ENCODE measurements around the gene LEFTY1.
A peak's percentile ranks its signal among the peaks of the same experiment; 100 is the strongest.
"Not testable (repeated sequence)": the region's sequence is repeated elsewhere in the genome, so short reads cannot be mapped to it uniquely, and the experiment has no call there.

Gene LEFTY1

GRCh38 chr1:225888898-225889601 is at the start of gene LEFTY1:
TSS of gene LEFTY1 (minus strand) at chr1:225889146. CDS start at chr1:225889066, 80 bp downstream.
- H3K27ac ChIP-seq (ENCODE audit: low read depth in 2 of 2, low read length in 2 of 2), result peak within 1 kb of the TSS; percentile 89 to 95
- no peaks in the 10 kb centered on the region for H3K9me3 ChIP-seq (ENCODE audit: control insufficient read depth in 2 of 2, low read length in 2 of 2)
- H3K9ac ChIP-seq (ENCODE audit: low read depth in 1 of 2, low read length in 2 of 2), result peak within 1 kb of the TSS; percentile 61 to 94
- peaks cover 0 to 2% of the 10 kb centered on the region in 2 donors for H3K36me3 ChIP-seq (ENCODE audit: control insufficient read depth in 2 of 2, insufficient read depth in 2 of 2, low read length in 2 of 2)
- H3K4me3 ChIP-seq (ENCODE audit: low read length in 2 of 2), result peak within 1 kb of the TSS; percentile 71 to 74
- H3K4me1 ChIP-seq (ENCODE audit: control insufficient read depth in 2 of 2, insufficient read depth in 2 of 2, low read length in 2 of 2), result peaks cover 32 to 33% of the 10 kb centered on the region in 2 donors
- no peaks in the 10 kb centered on the region for H3K27me3 ChIP-seq (ENCODE audit: control insufficient read depth in 2 of 2, insufficient read depth in 2 of 2, low read length in 2 of 2)

DNA sequence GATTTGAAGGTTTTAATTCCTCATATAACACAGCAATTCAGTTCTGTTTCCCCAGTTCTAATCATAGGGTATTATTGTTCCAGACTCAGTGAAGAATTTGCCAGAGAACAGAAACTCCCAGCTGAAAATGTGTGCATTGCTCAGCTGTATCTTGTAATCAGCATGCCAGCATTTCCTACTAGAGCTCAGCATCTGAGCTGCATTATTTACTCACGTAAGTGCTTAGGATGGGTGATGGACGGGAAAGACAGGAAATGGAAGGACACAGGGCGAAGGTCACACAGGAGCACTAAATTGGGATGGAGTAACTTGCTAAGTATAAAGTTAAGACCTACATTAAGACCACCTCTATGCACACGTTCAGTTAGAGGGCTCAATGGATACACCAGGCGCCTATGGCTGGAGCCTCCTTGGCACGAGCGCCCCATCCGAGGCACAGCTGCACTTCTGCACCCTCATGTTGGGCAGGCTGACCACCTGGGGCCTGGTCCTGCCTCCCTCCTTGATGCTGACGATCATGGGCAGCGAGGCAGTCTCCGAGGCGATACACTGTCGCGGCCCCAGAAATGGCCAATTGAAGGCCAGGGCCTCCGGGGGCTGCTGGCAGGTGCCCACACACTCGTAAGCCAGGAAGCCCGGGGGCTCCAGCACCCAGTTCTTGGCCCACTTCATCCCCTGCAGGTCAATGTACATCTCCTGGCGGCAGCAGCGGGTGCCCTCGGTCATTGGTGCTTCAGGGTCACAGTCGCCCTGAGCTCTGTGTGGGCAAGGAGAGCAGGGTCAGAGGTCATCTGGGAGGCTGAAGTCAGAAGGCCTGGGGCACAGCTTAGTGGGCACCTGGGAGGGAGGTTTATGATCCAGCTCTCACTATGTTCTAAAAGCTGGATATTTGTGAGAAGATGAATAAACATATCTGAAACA is 48.4 kb upstream of the LEFTY1 start:
- no peaks in the 10 kb centered on the region for H3K27me3 ChIP-seq (ENCODE audit: control insufficient read depth in 2 of 2, insufficient read depth in 2 of 2, low read length in 2 of 2)
- no peak overlapping the region for H3K9ac ChIP-seq (ENCODE audit: low read depth in 1 of 2, low read length in 2 of 2)
- H3K4me1 ChIP-seq (ENCODE audit: control insufficient read depth in 2 of 2, insufficient read depth in 2 of 2, low read length in 2 of 2), result peaks cover 0 to 8% of the 10 kb centered on the region in 2 donors
- no peaks in the 10 kb centered on the region for H3K9me3 ChIP-seq (ENCODE audit: control insufficient read depth in 2 of 2, low read length in 2 of 2)
- no peaks in the 10 kb centered on the region for H3K36me3 ChIP-seq (ENCODE audit: control insufficient read depth in 2 of 2, insufficient read depth in 2 of 2, low read length in 2 of 2)
- H3K27ac ChIP-seq (ENCODE audit: low read depth in 2 of 2, low read length in 2 of 2), result no peak overlapping the region
- H3K4me3 ChIP-seq (ENCODE audit: low read length in 2 of 2), result no peak overlapping the region

- Histone ChIP-seq H3K27ac (ENCODE audit: low read depth in 2 of 2, low read length in 2 of 2) (no peak overlapping the region), H3K4me1 (ENCODE audit: control insufficient read depth in 2 of 2, insufficient read depth in 2 of 2, low read length in 2 of 2) (peaks cover 0 to 4% of the 10 kb centered on the region in 2 donors), H3K36me3 (ENCODE audit: control insufficient read depth in 2 of 2, insufficient read depth in 2 of 2, low read length in 2 of 2) (no peaks in the 10 kb centered on the region)
Observed at GRCh38 chr1:225936523-225936922, 47.6 kb upstream of the LEFTY1 start.

GRCh38 chr1:225936086-225936485 is 47.1 kb upstream of the LEFTY1 start:
- not testable (repeated sequence) for H3K27me3 ChIP-seq (ENCODE audit: control insufficient read depth in 2 of 2, insufficient read depth in 2 of 2, low read length in 2 of 2); H3K27ac ChIP-seq (ENCODE audit: low read depth in 2 of 2, low read length in 2 of 2); H3K4me1 ChIP-seq (ENCODE audit: control insufficient read depth in 2 of 2, insufficient read depth in 2 of 2, low read length in 2 of 2); H3K36me3 ChIP-seq (ENCODE audit: control insufficient read depth in 2 of 2, insufficient read depth in 2 of 2, low read length in 2 of 2); H3K9me3 ChIP-seq (ENCODE audit: control insufficient read depth in 2 of 2, low read length in 2 of 2); H3K4me3 ChIP-seq (ENCODE audit: low read length in 2 of 2); H3K9ac ChIP-seq (ENCODE audit: low read depth in 1 of 2, low read length in 2 of 2)

More at GRCh38 chr1:225936523-225936922, 47.6 kb upstream of the LEFTY1 start:
- Histone ChIP-seq H3K9me3 (ENCODE audit: control insufficient read depth in 2 of 2, low read length in 2 of 2) (no peaks in the 10 kb centered on the region), H3K9ac (ENCODE audit: low read depth in 1 of 2, low read length in 2 of 2) (no peak overlapping the region), H3K4me3 (ENCODE audit: low read length in 2 of 2) (no peak overlapping the region), H3K27me3 (ENCODE audit: control insufficient read depth in 2 of 2, insufficient read depth in 2 of 2, low read length in 2 of 2) (no peaks in the 10 kb centered on the region)

- Histone ChIP-seq H3K9ac (ENCODE audit: low read depth in 1 of 2, low read length in 2 of 2) (no peak overlapping the region), H3K9me3 (ENCODE audit: control insufficient read depth in 2 of 2, low read length in 2 of 2) (no peaks in the 10 kb centered on the region), H3K27ac (ENCODE audit: low read depth in 2 of 2, low read length in 2 of 2) (no peak overlapping the region), H3K27me3 (ENCODE audit: control insufficient read depth in 2 of 2, insufficient read depth in 2 of 2, low read length in 2 of 2) (no peaks in the 10 kb centered on the region), H3K4me3 (ENCODE audit: low read length in 2 of 2) (no peak overlapping the region), H3K36me3 (ENCODE audit: control insufficient read depth in 2 of 2, insufficient read depth in 2 of 2, low read length in 2 of 2) (no peaks in the 10 kb centered on the region), H3K4me1 (ENCODE audit: control insufficient read depth in 2 of 2, insufficient read depth in 2 of 2, low read length in 2 of 2) (no peaks in the 10 kb centered on the region)
Observed at GRCh38 chr1:225934711-225935110, 45.8 kb upstream of the LEFTY1 start.

- no peaks in the 10 kb centered on the region for H3K27me3 ChIP-seq (ENCODE audit: control insufficient read depth in 2 of 2, insufficient read depth in 2 of 2, low read length in 2 of 2)
Observed at GRCh38 chr1:225933072-225933471, 44.1 kb upstream of the LEFTY1 start.

DNA sequence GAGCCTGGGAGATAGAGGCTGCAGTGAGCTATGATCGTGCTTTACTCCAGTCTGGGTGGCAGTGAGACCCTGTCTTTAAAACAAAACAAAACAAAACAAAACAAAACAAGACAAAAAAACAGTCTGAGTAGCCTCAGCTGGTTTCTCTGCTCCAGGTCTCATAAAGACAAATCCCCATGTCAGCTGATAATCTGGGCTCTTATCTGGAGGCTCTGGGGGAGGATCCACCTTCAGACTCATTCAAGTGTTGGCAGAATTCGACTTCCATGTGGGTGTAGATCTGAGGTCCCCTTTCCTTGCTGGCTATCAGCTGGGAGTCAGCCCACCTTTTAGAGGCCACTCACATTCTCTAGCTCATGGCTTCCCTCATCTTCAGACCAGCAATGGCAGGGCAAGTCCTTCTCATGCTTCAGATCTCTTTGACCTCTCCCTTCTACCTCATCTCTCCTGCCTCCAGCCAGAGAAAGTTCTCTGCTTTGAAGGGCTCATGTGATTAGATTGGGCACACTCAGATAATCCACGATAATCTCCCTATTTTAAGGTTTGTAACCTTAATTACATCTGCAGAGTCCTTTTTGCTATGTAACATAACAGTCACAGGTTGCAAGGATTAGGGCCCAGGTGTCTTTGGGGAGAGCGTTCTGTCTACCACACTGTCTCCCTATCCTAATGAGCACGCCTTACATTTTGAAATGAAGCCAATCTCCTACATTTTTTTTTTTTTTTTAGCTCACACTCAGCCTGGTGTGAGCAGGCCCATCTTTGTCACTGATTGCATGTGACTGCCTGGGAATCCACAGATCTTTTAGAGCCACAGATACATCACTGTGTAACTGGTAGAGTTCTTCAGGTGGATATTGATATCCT is 42.6 kb upstream of the LEFTY1 start:
- Histone ChIP-seq H3K27ac (ENCODE audit: low read depth in 2 of 2, low read length in 2 of 2) (no peak overlapping the region), H3K27me3 (ENCODE audit: control insufficient read depth in 2 of 2, insufficient read depth in 2 of 2, low read length in 2 of 2) (no peaks in the 10 kb centered on the region), H3K4me1 (ENCODE audit: control insufficient read depth in 2 of 2, insufficient read depth in 2 of 2, low read length in 2 of 2) (peaks cover 0 to 2% of the 10 kb centered on the region in 2 donors), H3K4me3 (ENCODE audit: low read length in 2 of 2) (no peak overlapping the region), H3K9ac (ENCODE audit: low read depth in 1 of 2, low read length in 2 of 2) (no peak overlapping the region), H3K36me3 (ENCODE audit: control insufficient read depth in 2 of 2, insufficient read depth in 2 of 2, low read length in 2 of 2) (no peaks in the 10 kb centered on the region), H3K9me3 (ENCODE audit: control insufficient read depth in 2 of 2, low read length in 2 of 2) (no peaks in the 10 kb centered on the region)

More at GRCh38 chr1:225933072-225933471, 44.1 kb upstream of the LEFTY1 start:
- H3K4me1 ChIP-seq (ENCODE audit: control insufficient read depth in 2 of 2, insufficient read depth in 2 of 2, low read length in 2 of 2), result peaks cover 0 to 1% of the 10 kb centered on the region in 2 donors
- H3K9ac ChIP-seq (ENCODE audit: low read depth in 1 of 2, low read length in 2 of 2), result no peak overlapping the region
- no peak overlapping the region for H3K4me3 ChIP-seq (ENCODE audit: low read length in 2 of 2)
- H3K27ac ChIP-seq (ENCODE audit: low read depth in 2 of 2, low read length in 2 of 2), result no peak overlapping the region
- H3K9me3 ChIP-seq (ENCODE audit: control insufficient read depth in 2 of 2, low read length in 2 of 2), result no peaks in the 10 kb centered on the region
- H3K36me3 ChIP-seq (ENCODE audit: control insufficient read depth in 2 of 2, insufficient read depth in 2 of 2, low read length in 2 of 2), result no peaks in the 10 kb centered on the region

GRCh38 chr1:225930566-225930965 is 41.6 kb upstream of the LEFTY1 start:
- Histone ChIP-seq H3K9ac (ENCODE audit: low read depth in 1 of 2, low read length in 2 of 2) (no peak overlapping the region), H3K9me3 (ENCODE audit: control insufficient read depth in 2 of 2, low read length in 2 of 2) (no peaks in the 10 kb centered on the region), H3K27me3 (ENCODE audit: control insufficient read depth in 2 of 2, insufficient read depth in 2 of 2, low read length in 2 of 2) (no peaks in the 10 kb centered on the region), H3K27ac (ENCODE audit: low read depth in 2 of 2, low read length in 2 of 2) (no peak overlapping the region), H3K36me3 (ENCODE audit: control insufficient read depth in 2 of 2, insufficient read depth in 2 of 2, low read length in 2 of 2) (no peaks in the 10 kb centered on the region), H3K4me3 (ENCODE audit: low read length in 2 of 2) (no peak overlapping the region), H3K4me1 (ENCODE audit: control insufficient read depth in 2 of 2, insufficient read depth in 2 of 2, low read length in 2 of 2) (peaks cover 0 to 2% of the 10 kb centered on the region in 2 donors)

DNA sequence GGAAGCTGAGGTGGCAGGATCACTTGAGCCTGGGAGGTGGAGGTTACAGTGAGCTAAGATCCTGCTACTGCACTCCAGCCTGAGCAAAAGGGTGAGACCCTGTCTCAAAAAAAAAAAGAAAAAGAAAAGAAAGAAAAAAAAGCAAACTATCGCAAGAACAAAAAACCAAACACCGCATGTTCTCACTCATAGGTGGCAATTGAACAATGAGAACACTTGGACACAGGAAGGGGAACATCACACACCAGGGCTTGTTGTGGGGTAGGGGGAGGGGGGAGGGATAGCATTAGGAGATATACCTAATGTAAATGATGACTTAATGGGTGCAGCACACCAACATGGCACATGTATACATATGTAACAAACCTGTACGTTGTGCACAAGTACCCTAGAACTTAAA is 40.5 kb upstream of the LEFTY1 start:
- H3K4me1 ChIP-seq (ENCODE audit: control insufficient read depth in 2 of 2, insufficient read depth in 2 of 2, low read length in 2 of 2); H3K36me3 ChIP-seq (ENCODE audit: control insufficient read depth in 2 of 2, insufficient read depth in 2 of 2, low read length in 2 of 2); H3K9ac ChIP-seq (ENCODE audit: low read depth in 1 of 2, low read length in 2 of 2): not testable (repeated sequence)

More for the DNA sequence above, 40.5 kb upstream of the LEFTY1 start:
- H3K4me3 ChIP-seq (ENCODE audit: low read length in 2 of 2); H3K27ac ChIP-seq (ENCODE audit: low read depth in 2 of 2, low read length in 2 of 2); H3K27me3 ChIP-seq (ENCODE audit: control insufficient read depth in 2 of 2, insufficient read depth in 2 of 2, low read length in 2 of 2); H3K9me3 ChIP-seq (ENCODE audit: control insufficient read depth in 2 of 2, low read length in 2 of 2): not testable (repeated sequence)

Data from mucosa of rectum (tissue), 2 donors.